Measurements from ENCODE around the gene PDHB.

DNA sequence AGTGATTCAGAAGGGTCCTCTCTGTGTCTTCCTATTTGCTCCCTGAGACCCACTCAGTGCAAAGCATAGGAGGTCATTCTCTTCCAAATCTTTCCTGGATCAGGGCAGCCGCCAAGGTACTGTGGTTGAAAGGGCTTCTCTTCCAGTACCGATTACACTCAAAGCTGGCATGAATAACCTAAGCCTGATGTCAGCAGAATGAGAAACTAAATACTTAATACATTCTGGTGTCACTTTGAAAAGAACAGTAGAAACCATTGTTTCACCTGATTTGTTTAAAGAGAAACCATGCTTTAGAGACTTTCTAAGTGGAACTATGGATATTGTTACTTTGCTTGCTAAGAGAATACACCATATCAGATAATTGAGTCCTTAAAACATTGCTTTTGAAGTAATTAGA, 50.2 kb downstream of the PDHB start:
- no peak for TF ChIP-seq EZH2phosphoT487 (IDR thresholded peaks at IDR 0.05; ENCODE audit: low read depth)
- TF ChIP-seq, protein P1, sequence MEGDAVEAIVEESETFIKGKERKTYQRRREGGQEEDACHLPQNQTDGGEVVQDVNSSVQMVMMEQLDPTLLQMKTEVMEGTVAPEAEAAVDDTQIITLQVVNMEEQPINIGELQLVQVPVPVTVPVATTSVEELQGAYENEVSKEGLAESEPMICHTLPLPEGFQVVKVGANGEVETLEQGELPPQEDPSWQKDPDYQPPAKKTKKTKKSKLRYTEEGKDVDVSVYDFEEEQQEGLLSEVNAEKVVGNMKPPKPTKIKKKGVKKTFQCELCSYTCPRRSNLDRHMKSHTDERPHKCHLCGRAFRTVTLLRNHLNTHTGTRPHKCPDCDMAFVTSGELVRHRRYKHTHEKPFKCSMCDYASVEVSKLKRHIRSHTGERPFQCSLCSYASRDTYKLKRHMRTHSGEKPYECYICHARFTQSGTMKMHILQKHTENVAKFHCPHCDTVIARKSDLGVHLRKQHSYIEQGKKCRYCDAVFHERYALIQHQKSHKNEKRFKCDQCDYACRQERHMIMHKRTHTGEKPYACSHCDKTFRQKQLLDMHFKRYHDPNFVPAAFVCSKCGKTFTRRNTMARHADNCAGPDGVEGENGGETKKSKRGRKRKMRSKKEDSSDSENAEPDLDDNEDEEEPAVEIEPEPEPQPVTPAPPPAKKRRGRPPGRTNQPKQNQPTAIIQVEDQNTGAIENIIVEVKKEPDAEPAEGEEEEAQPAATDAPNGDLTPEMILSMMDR (IDR thresholded peaks at IDR 0.05; ENCODE audit: low read depth, low read length), result no peak

Data from OCI-LY3 (cell line).